ENCODE results near the gene EXOC1. TPM values are rescaled to one million over a fixed set of nuclear protein-coding genes. Genes with fewer than 3 reads are reported as not detected.

The EXOC1 gene
- total and polyA plus RNA-seq, 4 donors = 4.2 to 18.0 (median 8.5) TPM

DNA sequence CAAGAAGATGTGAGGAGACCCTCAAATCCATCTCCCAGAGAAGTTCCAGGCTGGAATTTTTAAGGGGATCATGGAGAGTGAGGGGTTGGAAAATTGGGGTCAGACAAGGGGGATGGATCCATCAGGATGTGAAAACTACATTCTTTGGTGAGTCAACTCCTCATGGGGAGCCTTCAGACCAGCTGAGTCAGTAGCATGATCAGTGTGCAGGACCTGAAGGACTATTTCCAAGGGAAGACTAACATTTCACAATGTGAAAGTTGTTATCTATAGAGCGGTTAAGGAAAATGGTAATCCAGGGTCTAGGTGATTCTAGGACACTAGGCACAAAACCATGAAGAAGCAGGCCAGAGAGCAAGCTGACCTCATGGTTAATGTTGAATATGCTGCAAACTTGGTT is 56.7 kb downstream of the EXOC1 start:
- 98% methylated on average over 1 of the region's 1 CpG for WGBS

DNA sequence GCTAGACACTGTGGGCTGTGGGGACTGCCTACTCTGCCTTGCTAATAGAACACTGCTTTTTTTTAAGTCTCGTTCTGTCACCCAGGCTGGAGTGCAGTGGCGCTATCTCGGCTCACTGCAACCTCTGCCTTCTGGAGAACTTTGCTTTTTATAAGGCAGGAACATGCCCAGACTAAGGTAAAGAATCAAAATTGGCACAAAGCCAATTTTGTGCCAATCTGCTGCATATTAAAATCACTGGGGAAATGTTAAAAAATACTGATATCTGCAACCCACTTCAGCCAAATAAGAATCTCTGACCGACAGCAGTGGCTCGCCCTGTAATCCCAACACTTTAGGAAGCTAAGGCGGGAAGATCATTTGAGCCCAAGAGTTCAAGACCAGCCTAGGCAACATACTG is 58.8 kb downstream of the EXOC1 start:
- no peak for DNase-seq (ENCODE audit: low spot score)
- Histone ChIP-seq H3K9ac (ENCODE audit: low read depth in 1 of 2, low read length in 2 of 2) (no peak overlapping the region), H3K36me3 (ENCODE audit: control insufficient read depth in 4 of 4, insufficient read depth in 3 of 4, low read depth in 1 of 4, low read length in 3 of 4) (no peaks in the 10 kb centered on the region), H3K9me3 (ENCODE audit: control insufficient read depth in 4 of 4, low read length in 3 of 4) (no peaks in the 10 kb centered on the region), H3K27me3 (ENCODE audit: control insufficient read depth in 4 of 4, insufficient read depth in 4 of 4, low read length in 3 of 4) (no peaks in the 10 kb centered on the region), H3K27ac (ENCODE audit: low read depth in 1 of 2, low read length in 2 of 2) (no peak overlapping the region), H3K4me3 (ENCODE audit: low read depth in 1 of 3, low read length in 3 of 3) (no peak overlapping the region), H3K4me1 (ENCODE audit: control insufficient read depth in 4 of 4, insufficient read depth in 4 of 4, low read length in 3 of 4) (peaks cover 0 to 3% (median 0%) of the 10 kb centered on the region in 4 donors)
- 89% methylated on average over 6 of the region's 6 CpGs for WGBS
- no peak for TF ChIP-seq NR2F2 (IDR thresholded peaks at IDR 0.05)
- no peak for TF ChIP-seq HNF4A (conservative IDR thresholded peaks at IDR 0.05)
- TF ChIP-seq, protein P1, sequence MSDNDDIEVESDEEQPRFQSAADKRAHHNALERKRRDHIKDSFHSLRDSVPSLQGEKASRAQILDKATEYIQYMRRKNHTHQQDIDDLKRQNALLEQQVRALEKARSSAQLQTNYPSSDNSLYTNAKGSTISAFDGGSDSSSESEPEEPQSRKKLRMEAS (IDR thresholded peaks at IDR 0.05) = no peak
- no peak for TF ChIP-seq RAD21 (IDR thresholded peaks at IDR 0.05)
- no peak for TF ChIP-seq GABPA (IDR thresholded peaks at IDR 0.05 in 1 of 2, conservative IDR thresholded peaks at IDR 0.05 in 1 of 2)
- TF ChIP-seq, protein P2, sequence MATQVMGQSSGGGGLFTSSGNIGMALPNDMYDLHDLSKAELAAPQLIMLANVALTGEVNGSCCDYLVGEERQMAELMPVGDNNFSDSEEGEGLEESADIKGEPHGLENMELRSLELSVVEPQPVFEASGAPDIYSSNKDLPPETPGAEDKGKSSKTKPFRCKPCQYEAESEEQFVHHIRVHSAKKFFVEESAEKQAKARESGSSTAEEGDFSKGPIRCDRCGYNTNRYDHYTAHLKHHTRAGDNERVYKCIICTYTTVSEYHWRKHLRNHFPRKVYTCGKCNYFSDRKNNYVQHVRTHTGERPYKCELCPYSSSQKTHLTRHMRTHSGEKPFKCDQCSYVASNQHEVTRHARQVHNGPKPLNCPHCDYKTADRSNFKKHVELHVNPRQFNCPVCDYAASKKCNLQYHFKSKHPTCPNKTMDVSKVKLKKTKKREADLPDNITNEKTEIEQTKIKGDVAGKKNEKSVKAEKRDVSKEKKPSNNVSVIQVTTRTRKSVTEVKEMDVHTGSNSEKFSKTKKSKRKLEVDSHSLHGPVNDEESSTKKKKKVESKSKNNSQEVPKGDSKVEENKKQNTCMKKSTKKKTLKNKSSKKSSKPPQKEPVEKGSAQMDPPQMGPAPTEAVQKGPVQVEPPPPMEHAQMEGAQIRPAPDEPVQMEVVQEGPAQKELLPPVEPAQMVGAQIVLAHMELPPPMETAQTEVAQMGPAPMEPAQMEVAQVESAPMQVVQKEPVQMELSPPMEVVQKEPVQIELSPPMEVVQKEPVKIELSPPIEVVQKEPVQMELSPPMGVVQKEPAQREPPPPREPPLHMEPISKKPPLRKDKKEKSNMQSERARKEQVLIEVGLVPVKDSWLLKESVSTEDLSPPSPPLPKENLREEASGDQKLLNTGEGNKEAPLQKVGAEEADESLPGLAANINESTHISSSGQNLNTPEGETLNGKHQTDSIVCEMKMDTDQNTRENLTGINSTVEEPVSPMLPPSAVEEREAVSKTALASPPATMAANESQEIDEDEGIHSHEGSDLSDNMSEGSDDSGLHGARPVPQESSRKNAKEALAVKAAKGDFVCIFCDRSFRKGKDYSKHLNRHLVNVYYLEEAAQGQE (IDR thresholded peaks at IDR 0.05) = no peak
- TF ChIP-seq, protein P3, sequence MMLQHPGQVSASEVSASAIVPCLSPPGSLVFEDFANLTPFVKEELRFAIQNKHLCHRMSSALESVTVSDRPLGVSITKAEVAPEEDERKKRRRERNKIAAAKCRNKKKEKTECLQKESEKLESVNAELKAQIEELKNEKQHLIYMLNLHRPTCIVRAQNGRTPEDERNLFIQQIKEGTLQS (IDR thresholded peaks at IDR 0.05) = no peak
- TF ChIP-seq JUND (IDR thresholded peaks at IDR 0.05) = no peak

More for the DNA sequence above, 56.7 kb downstream of the EXOC1 start:
- Histone ChIP-seq H3K27ac (ENCODE audit: low read depth in 1 of 2, low read length in 2 of 2) (no peak overlapping the region), H3K9me3 (ENCODE audit: control insufficient read depth in 4 of 4, low read length in 3 of 4) (no peaks in the 10 kb centered on the region), H3K27me3 (ENCODE audit: control insufficient read depth in 4 of 4, insufficient read depth in 4 of 4, low read length in 3 of 4) (no peaks in the 10 kb centered on the region), H3K4me3 (ENCODE audit: low read depth in 1 of 3, low read length in 3 of 3) (no peak overlapping the region), H3K4me1 (ENCODE audit: control insufficient read depth in 4 of 4, insufficient read depth in 4 of 4, low read length in 3 of 4) (peaks cover 0 to 3% (median 0%) of the 10 kb centered on the region in 4 donors), H3K36me3 (ENCODE audit: control insufficient read depth in 4 of 4, insufficient read depth in 3 of 4, low read depth in 1 of 4, low read length in 3 of 4) (peaks cover 0 to 3% (median 1%) of the 10 kb centered on the region in 4 donors), H3K9ac (ENCODE audit: low read depth in 1 of 2, low read length in 2 of 2) (no peak overlapping the region)
- no peak for DNase-seq (ENCODE audit: low spot score)
- no peak for TF ChIP-seq NR2F2 (IDR thresholded peaks at IDR 0.05)
- TF ChIP-seq, protein P2 (IDR thresholded peaks at IDR 0.05) = no peak
- TF ChIP-seq FOXA1 (IDR thresholded peaks at IDR 0.05) = no peak
- TF ChIP-seq HNF4A (conservative IDR thresholded peaks at IDR 0.05) = no peak
- TF ChIP-seq SP1 (IDR thresholded peaks at IDR 0.05) = no peak
- TF ChIP-seq, protein P4, sequence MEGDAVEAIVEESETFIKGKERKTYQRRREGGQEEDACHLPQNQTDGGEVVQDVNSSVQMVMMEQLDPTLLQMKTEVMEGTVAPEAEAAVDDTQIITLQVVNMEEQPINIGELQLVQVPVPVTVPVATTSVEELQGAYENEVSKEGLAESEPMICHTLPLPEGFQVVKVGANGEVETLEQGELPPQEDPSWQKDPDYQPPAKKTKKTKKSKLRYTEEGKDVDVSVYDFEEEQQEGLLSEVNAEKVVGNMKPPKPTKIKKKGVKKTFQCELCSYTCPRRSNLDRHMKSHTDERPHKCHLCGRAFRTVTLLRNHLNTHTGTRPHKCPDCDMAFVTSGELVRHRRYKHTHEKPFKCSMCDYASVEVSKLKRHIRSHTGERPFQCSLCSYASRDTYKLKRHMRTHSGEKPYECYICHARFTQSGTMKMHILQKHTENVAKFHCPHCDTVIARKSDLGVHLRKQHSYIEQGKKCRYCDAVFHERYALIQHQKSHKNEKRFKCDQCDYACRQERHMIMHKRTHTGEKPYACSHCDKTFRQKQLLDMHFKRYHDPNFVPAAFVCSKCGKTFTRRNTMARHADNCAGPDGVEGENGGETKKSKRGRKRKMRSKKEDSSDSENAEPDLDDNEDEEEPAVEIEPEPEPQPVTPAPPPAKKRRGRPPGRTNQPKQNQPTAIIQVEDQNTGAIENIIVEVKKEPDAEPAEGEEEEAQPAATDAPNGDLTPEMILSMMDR (IDR thresholded peaks at IDR 0.05; ENCODE audit: low read depth, low read length, missing input control) = no peak
- no peak for TF ChIP-seq EGR1 (IDR thresholded peaks at IDR 0.05; ENCODE audit: low read depth in 2 of 2)
- TF ChIP-seq, protein P5, sequence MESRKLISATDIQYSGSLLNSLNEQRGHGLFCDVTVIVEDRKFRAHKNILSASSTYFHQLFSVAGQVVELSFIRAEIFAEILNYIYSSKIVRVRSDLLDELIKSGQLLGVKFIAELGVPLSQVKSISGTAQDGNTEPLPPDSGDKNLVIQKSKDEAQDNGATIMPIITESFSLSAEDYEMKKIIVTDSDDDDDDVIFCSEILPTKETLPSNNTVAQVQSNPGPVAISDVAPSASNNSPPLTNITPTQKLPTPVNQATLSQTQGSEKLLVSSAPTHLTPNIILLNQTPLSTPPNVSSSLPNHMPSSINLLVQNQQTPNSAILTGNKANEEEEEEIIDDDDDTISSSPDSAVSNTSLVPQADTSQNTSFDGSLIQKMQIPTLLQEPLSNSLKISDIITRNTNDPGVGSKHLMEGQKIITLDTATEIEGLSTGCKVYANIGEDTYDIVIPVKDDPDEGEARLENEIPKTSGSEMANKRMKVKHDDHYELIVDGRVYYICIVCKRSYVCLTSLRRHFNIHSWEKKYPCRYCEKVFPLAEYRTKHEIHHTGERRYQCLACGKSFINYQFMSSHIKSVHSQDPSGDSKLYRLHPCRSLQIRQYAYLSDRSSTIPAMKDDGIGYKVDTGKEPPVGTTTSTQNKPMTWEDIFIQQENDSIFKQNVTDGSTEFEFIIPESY (IDR thresholded peaks at IDR 0.05) = no peak
- TF ChIP-seq RXRA (IDR thresholded peaks at IDR 0.05) = no peak
- TF ChIP-seq RAD21 (IDR thresholded peaks at IDR 0.05) = no peak
- TF ChIP-seq, protein P1 (IDR thresholded peaks at IDR 0.05) = no peak
- TF ChIP-seq JUND (IDR thresholded peaks at IDR 0.05) = no peak
- TF ChIP-seq TAF1 (conservative IDR thresholded peaks at IDR 0.05) = no peak
- TF ChIP-seq, protein P3 (IDR thresholded peaks at IDR 0.05) = no peak
- no peak for TF ChIP-seq HNF4G (IDR thresholded peaks at IDR 0.05)
- TF ChIP-seq FOXA2 (IDR thresholded peaks at IDR 0.05) = no peak
- TF ChIP-seq GABPA (IDR thresholded peaks at IDR 0.05 in 1 of 2, conservative IDR thresholded peaks at IDR 0.05 in 1 of 2) = no peak

Measured in liver (tissue), 9 donors.